ENCODE data around the gene MISFA.
"Not testable (repeated sequence)": the region's sequence is repeated elsewhere in the genome, so short reads cannot be mapped to it uniquely, and the experiment has no call there.

MISFA gene

DNA sequence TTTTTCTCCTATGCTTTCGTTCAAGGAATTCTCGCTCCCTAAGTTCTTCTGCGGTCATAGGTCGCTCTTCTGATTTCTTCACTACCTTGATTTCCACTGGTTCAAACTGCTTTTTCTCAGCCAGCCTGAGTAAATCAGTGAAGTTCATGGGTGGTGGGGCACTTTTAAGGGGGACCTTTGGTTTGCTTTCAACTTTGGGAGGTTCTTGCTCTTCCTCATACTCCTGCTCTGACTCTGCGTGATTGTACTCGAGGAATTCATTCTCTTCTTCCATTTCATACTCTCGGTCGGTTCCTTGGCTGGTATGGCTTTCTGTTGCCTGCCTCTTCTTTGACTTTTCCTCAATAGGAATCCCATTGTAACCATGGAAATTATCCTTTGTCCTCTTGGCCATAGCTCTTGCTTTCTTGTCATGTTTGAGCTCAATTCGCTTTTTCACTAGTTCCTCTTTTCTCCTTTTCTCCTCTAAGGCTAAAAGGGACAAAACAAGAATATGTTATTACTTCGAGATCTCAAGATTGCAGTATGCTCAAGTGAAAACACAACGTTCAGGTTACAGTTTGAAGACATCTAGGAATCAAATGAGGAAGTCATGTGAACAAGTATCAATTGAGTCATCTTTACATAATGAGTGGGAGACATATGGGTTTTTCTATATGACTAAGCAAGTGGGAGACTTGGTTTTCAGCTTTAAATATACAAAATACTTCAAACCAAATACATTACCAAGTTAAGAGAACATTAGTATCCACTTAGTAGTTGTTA, 16.2 kb downstream of the MISFA start:
- DNase-seq (ENCODE audit: low read depth) = no peak
- H3K4me3 ChIP-seq (ENCODE audit: low read depth, low read length) = no peak overlapping the region

DNA sequence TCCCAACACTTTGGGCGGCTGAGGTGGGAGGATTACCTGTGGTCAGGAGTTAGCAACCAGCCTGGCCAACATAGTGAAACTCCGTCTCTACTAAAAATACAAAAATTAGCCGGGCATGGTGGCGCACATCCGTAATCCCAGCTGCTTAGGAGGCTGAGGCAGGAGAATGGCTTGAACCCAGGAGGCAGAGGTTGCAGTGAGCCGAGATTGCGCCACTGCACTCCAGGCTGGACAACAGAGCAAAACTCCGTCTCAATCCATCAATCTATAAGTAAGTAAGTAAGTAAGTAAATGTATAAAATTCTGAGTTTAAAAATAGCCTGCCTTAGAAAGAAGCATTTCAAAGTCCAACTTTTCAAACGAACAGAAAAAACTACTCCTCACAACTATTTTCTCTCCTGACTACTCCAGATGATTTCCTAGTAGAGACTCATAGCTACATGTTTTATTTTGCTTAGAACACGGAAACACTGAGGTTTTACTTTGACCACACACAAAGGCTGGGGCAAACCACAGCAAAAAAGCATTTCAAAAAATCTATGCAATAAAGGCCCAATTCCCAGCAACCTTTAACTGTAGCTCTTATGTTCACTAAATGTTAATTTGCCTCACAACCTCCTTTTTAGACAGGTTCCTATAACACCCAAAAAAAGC, 18.2 kb downstream of the MISFA start:
- no peak overlapping the region for H3K4me3 ChIP-seq (ENCODE audit: low read depth, low read length)
- DNase-seq (ENCODE audit: low read depth) = no peak

DNA sequence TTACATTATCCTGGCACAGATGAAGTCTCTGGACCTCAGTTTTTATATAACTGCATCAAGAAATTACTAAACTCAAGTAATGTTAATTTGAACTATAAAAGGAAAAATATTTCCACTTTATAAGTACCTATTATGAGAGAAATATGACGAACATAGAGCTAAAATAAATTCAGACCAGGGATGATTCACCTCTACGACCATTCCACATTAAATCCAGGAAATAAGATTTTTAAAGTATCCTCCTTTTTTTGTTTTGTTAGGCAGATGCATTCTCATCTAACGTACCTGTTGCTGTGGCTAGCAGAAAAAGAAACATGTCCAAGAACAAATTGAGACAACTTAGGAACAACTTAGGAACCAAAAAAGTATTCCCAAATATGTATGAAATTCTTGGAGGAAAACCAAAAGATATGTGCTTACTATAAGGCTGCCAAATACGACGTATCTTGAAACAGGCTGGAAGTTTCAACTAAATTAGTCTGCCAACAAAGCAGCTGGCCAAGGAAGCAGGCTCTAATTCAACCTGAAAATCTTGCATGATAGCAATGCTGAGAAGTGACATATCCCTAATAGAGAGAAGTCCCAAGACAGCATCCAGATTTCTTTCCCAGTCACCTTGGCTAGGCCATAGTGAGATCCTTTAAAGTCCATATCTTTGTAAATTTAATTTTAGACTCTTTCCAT, 18.9 kb downstream of the MISFA start:
- no peak for DNase-seq (ENCODE audit: low read depth)
- no peak overlapping the region for H3K4me3 ChIP-seq (ENCODE audit: low read depth, low read length)

DNA sequence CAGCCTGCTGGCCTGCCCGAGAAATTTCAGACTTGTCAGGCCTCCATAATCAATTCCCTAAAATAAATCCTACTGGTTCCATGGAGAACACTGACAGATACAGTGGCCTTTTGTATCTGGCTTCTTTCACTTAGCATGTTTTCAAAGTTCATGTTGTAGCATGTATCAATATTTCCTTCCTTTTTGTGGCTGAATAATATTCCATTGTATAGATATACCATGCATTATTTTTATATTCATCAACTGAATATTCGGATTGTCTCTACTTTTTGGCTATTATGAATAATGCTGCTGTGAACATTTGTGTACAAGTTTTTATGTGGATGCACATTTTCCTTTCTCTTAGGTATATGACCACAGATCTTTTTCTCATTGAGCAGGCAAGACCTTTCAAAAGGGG, 24.1 kb downstream of the MISFA start:
- DNase-seq (ENCODE audit: low read depth) = no peak
- H3K4me3 ChIP-seq (ENCODE audit: low read depth, low read length) = no peak overlapping the region

DNA sequence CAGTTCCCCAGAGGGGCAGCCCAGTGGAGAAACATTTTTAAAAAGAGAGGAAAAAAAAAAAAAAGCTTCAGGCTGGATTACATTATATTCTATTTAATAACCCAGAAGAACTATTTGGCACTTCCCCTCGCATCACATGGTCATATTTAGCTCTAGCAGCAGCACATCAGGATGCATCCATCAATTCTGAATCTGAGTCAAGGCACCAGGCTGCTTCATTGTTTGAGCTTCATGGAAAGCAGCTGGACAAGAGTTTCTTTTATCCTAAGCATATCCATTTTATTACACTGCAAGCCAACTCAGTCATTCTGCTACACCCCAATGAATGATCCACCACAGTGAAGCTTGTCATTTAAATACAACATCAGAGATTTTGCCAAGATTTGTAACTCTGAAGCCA, 24.6 kb downstream of the MISFA start:
- DNase-seq (ENCODE audit: low read depth) = no peak
- no peak overlapping the region for H3K4me3 ChIP-seq (ENCODE audit: low read depth, low read length)

DNA sequence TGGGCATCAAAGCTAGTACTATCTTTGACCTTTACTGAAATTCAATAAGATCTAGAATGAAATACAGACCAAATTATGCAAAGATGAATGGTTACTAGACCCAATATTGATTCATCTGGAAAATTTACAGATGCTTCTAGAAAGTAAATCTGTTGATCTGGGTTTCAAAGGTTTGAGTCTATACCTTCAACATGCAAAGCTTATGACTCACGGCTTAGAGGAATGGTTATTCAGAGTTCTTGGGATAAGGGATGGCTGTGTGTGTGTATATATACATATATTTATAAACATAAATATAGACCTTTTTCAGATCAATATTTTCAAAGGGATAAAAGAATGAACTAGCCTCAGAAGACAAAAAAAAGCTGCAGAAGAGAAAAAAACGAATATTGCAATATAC, 33.3 kb downstream of the MISFA start:
- H3K4me3 ChIP-seq (ENCODE audit: low read depth, low read length) = peak overlapping the region; percentile 100
- no peak for DNase-seq (ENCODE audit: low read depth)

GRCh38 chr11:18633256-18634139, 33.9 kb downstream of the MISFA start:
- peak overlapping the region; percentile 100 for H3K4me3 ChIP-seq (ENCODE audit: low read depth, low read length)
- no peak for DNase-seq (ENCODE audit: low read depth)

- peak within 1 kb of the TSS; percentile 100 for H3K4me3 ChIP-seq (ENCODE audit: low read depth, low read length)
- peak; percentile 98 for DNase-seq (ENCODE audit: low read depth)
Measured at GRCh38 chr11:18634140-18635032, 34.8 kb downstream of the MISFA start, which contains the start of gene SPTY2D1. TSS of gene SPTY2D1 (minus strand) at chr11:18634342. CDS start at chr11:18634257, 85 bp downstream.

- H3K4me3 ChIP-seq (ENCODE audit: low read depth, low read length) = no peak overlapping the region
- no peak for DNase-seq (ENCODE audit: low read depth)
Measured at GRCh38 chr11:18641677-18642076, 42.1 kb downstream of the MISFA start.

DNA sequence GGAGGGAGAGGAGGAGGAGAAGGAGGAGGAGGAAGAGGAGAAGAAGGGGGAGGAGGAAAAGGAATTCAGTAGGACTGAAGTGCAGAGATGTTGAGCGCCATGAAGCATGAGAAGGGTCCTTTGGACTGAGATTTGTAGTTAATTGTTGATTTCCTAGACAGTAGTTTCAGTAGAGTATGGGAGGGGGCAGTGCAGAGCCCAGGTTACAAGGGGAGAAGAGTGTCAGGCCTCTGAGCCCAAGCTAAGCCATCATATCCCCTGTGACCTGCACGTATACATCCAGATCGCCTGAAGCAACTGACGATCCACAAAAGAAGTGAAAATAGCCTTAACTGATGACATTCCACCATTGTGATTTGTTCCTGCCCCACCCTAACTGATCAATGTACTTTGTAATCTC, 43.4 kb downstream of the MISFA start:
- not testable (repeated sequence) for H3K4me3 ChIP-seq (ENCODE audit: low read depth, low read length); DNase-seq (ENCODE audit: low read depth)

DNA sequence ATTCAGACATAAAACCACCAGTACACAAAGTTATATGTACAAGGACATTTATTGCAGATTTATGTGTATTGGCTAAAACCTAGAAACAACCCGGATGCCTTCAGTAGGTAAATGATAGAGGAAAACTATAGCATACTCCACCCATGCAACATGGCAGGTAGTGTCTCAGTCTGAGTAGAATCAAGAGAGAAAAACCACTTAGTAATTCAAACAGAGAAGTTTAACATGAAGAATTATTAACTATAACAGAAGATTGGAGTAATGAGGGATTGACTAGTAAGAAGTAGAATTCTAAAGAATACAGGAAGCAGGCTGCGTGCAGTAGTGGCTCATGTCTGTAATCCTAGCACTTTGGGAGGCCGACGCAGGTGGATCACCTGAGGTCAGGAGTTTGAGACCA, 50.8 kb downstream of the MISFA start:
- no peak overlapping the region for H3K4me3 ChIP-seq (ENCODE audit: low read depth, low read length)
- DNase-seq (ENCODE audit: low read depth) = no peak

GRCh38 chr11:18650859-18651557, 51.4 kb downstream of the MISFA start:
- H3K4me3 ChIP-seq (ENCODE audit: low read depth, low read length) = no peak overlapping the region
- peak; percentile 16 for DNase-seq (ENCODE audit: low read depth)

Measured in skeletal muscle cell (primary cell).